Tibial nerve (tissue), 4 donors: ENCODE results near the gene CDH22.

Experiments
- EP300 ChIP-seq, 2 donors: sonication (generic); formaldehyde crosslinking; IDR thresholded peaks; one replicate each; pipeline ENCODE4 v1.6.1; 2017; ENCODE audit warnings: antibody characterized with exemption in 2 of 2, mild to moderate bottlenecking in 1 of 2
- POLR2A ChIP-seq, 2 donors: fragments of 450-650 bp; IDR thresholded peaks; one replicate each; pipeline ENCODE4 v1.6.1; 2017; ENCODE audit warnings: antibody characterized with exemption in 2 of 2, mild to moderate bottlenecking in 2 of 2, moderate library complexity in 2 of 2
- TF ChIP-seq, protein P1 (sequence below), 5 experiments: fragments of 200-600 bp in 3 of 5; fragments of 450-650 bp in 2 of 5; sonication (generic) in 3 of 5; IDR thresholded peaks; one replicate each; pipeline ENCODE4 v1.5.1; 2016 to 2019; ENCODE audit warnings: antibody characterized with exemption in 5 of 5, mild to moderate bottlenecking in 3 of 5, moderate library complexity in 2 of 5

DNA sequence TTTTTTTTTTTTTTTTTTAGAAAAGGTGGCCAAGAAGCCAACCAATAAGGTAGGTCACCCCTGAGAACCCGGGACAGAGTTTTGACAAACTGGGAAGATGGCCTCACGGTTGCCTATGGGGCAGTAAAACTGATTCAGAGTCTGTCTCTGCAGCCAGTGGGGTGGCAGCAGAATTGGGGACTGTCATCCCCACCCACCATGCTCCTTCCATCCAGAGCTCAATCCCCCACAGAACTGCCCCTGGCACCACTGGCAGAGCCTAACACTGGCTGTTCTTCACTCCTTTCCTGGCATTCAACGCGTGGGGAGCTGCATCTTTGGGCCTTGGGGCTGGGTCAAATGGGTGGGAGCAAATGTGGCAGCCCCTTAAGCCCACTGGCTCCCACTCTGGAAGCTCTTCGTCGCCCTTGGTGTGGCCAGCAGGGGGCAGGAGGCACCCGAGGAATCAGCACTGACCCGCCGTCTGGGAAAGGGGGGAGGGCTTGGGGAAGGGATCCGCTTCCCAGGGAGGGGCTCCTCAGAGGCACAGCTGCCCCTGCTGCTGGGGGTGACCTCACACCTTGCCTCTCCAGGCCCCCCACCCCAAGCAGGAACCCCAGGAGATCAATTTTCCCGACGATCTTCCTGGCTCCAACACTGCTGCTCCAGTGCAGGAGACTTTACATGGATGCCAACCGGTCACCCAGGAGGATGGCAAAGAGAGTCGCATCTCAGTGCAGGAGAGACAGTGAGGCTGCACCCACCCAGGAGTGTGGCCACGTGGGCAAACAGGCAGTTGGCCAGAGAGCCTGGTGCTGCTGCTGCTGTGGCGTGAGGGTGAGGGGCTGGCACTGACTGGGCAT lies 179.8 kb downstream of the CDH22 start:
- TF ChIP-seq POLR2A (IDR thresholded peaks at IDR 0.05) (no peak), EP300 (IDR thresholded peaks at IDR 0.05) (no peak)
- TF ChIP-seq, protein P1, sequence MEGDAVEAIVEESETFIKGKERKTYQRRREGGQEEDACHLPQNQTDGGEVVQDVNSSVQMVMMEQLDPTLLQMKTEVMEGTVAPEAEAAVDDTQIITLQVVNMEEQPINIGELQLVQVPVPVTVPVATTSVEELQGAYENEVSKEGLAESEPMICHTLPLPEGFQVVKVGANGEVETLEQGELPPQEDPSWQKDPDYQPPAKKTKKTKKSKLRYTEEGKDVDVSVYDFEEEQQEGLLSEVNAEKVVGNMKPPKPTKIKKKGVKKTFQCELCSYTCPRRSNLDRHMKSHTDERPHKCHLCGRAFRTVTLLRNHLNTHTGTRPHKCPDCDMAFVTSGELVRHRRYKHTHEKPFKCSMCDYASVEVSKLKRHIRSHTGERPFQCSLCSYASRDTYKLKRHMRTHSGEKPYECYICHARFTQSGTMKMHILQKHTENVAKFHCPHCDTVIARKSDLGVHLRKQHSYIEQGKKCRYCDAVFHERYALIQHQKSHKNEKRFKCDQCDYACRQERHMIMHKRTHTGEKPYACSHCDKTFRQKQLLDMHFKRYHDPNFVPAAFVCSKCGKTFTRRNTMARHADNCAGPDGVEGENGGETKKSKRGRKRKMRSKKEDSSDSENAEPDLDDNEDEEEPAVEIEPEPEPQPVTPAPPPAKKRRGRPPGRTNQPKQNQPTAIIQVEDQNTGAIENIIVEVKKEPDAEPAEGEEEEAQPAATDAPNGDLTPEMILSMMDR (IDR thresholded peaks at IDR 0.05): peak; percentile 47 to 69 (median 49)
